T-helper 2 cell treated with Interferon-gamma antibody and Interleukin-4, amounts not matched to agents 100 ng/mL and 5 ng/mL, for 36 hours (primary cell): ENCODE results near the gene APBB2. TPM values are rescaled to one million over a fixed set of nuclear protein-coding genes. Genes with fewer than 3 reads are reported as not detected.

Experiments used
- intact Hi-C: fragments of 100-400 bp; cut with micrococcal nuclease; formaldehyde crosslinking; loops from one replicate; pipeline ENCODE4 v1.15.1; 2023
- total RNA-seq: library from RNA; stranded (reverse); gene quantifications from 2 replicates; pipeline ENCODE4 v1.2.3, GENCODE V29; 2022

APBB2 gene
- total RNA-seq, 1 donor from 2014 or later: 0.45 TPM

GRCh38 chr4:41110050-41110449 lies 104.3 kb downstream of the APBB2 start:
- intact Hi-C loops: no loop called here

GRCh38 chr4:41108481-41108880 lies 105.9 kb downstream of the APBB2 start:
- intact Hi-C loops: no loop called here

GRCh38 chr4:41106694-41107419 lies 107.5 kb downstream of the APBB2 start:
- intact Hi-C loops: no loop called here

- intact Hi-C loops: no loop called here
Observed at GRCh38 chr4:41106081-41106480, 108.3 kb downstream of the APBB2 start.

DNA sequence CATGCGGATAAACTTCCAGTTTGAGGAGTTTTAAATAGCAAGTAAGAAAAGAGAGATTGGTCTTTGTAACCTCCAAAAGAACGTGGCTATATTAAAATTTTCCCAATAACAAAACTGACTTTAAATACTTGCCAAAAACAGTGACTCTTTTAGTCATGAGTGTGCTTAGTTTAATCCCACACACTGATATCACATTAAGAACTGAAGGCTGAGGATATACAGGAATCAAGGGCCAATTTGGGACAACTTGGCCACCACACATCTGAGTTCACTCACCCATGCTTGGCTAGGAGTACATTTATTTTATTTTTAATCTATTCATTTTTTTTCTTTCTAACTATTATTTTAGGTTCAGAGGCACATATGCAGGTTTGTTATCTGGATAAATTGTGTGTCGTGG lies 110.2 kb downstream of the APBB2 start:
- intact Hi-C loops: no loop called here

DNA sequence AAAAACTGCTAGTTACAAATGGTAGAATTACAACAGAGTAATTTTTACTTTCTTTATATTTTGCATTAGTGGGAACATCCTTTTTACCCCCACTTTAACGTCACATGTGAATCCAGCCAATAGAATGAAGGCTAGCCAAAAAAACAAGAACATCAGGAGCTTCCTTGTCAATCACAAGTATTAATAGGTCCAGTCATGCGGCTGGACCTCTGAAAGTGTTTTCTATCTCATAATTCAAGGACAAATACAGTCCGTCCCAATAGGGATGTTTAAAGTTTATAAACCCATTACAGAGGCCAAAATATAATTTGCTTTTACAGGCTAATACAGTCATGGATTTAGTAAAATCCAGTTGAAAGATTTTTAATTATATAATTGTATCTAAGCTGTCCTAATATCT lies 110.7 kb downstream of the APBB2 start:
- intact Hi-C loops: no loop called here

DNA sequence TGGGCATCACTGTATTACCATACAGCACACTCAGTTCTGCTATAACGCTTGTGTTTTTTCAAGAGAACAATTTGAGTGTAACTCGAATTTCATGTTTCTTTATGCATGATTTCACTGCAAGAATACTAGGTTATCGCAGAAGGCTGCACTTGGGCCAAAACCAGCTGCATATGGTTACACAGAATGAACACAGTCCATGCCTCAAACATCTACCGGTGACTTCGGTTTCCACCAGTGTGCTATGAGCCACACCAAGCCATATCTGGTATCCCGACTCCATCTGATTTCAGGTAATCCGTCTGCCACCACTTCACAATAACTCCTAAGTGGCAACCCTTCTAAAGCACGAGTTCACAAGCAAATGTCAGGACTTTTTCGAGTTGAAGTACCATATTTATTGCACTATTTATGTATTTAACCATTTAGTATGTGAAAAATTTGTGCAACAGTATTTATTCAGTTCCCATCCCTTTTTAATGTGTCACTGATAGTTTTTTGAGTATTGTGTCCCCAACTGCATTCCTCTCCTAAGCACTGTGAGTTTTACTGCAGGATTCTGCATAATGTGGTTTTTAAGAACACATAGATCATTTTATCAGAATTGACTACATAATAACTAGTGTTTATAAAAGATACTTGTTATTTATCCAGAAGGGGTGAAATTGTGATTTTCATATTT lies 111.8 kb downstream of the APBB2 start:
- intact Hi-C loops: no loop called here

GRCh38 chr4:41098093-41099048 lies 116.0 kb downstream of the APBB2 start:
- intact Hi-C loops: no loop called here

GRCh38 chr4:41095973-41096372 lies 118.4 kb downstream of the APBB2 start:
- intact Hi-C loops: no loop called here

DNA sequence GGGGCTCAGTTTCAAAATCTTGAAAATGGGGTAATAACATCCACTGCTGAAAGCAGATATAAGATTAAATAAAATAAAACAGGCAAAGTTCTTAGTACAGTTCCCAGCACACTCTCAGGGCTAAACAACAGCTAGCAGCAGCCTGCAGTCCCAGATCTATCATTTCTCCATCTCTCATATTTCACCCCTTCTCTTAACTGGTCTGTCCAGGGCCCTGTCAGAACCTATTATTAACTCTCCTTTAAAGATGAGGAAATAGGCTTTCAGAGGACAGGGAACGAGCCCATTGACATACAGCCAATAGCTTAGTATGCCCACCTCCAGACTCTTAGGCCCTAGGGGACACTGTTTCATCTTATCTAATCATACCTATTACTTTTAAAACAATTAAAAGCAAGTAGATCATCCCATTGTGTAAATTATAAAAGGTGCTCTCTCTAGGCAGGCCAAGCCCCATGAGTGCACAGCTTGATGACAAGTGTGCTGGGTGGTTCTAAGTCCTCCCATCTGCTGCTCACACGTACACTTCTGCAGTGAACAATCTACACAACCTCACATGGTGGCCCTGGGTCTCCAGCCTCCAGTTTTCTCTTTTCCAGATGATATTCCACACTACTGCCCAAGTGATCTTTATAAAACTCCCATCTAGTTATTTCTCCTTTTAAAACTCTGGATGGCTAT lies 119.0 kb downstream of the APBB2 start:
- intact Hi-C loops: no loop called here

GRCh38 chr4:41092128-41092527 lies 122.2 kb downstream of the APBB2 start:
- intact Hi-C loops: no loop called here

- intact Hi-C loops: no loop called here
Observed at GRCh38 chr4:41081847-41082246, 132.5 kb downstream of the APBB2 start.

- intact Hi-C loops: no loop called here
Observed at GRCh38 chr4:41080976-41081375, 133.4 kb downstream of the APBB2 start.

GRCh38 chr4:41079881-41080560 lies 134.3 kb downstream of the APBB2 start:
- intact Hi-C loops: no loop called here

DNA sequence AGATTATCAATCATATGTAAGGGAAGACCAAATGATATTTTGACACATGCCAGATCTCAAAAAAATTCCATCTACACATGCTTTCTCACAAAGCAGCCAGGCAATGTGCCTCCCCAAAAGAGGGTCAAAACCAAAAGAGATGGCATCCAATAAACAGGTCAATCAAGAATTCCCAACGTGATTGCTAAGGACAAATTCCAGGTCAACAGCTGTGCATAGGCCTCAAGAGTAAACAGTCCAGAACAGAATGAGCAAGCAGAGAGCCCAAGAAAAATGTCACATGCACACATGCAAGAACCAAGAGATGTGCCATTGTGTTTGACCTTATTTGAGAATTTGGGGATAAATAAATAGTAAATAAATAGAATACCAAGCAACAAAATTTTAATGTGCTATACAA lies 136.7 kb downstream of the APBB2 start:
- intact Hi-C loops: no loop called here

- intact Hi-C loops: no loop called here
Observed at GRCh38 chr4:41076481-41076880, 137.9 kb downstream of the APBB2 start.

- intact Hi-C loops: no loop called here
Observed at GRCh38 chr4:41074215-41074614, 140.1 kb downstream of the APBB2 start.

GRCh38 chr4:41072021-41072777 lies 142.1 kb downstream of the APBB2 start:
- intact Hi-C loops: no loop called here

DNA sequence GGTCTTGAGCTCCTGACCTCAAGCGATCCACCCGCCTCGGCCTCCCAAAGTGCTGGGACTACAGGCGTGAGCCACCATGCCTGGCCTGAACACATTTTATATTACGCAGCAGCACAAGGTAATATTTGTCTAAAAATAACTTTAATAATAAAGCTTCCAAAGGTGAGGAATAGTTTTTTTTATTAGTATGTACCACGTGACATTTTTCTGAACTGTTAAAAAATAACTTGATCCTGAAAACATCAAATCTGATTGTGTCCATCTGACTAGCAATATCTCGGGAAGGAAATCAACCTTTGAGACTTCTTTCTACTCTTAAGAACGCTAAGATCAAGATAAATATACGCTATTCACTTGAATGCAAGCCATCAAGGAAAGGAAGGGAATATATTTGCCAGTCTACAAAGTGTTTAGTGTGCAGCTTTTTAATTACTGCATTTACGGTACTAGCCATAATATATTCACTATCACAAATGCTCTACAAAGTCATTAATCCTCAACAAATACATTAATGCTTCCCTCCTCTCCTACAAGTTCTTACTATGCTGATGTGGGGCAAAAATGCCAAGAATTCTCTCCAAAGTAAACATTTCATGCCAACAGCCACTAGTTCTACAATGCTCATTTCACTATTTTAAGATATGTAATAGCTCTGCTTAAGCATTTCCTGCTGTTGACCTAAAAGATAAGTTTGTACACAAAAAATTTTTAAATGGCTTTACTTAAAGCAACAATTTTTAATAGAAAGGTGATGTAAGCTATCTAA lies 143.6 kb downstream of the APBB2 start:
- intact Hi-C loops: no loop called here
